ENCODE data around the gene KRT77. TPM values are rescaled to one million over a fixed set of nuclear protein-coding genes. Genes with fewer than 3 reads are reported as not detected.

The KRT77 gene
- total RNA-seq, 2 donors from 2014 or later, result not detected

Other genes with a start within 250 kb of the KRT77 start
- gene KRT6C, start 229.7 kb downstream of the KRT77 start, total RNA-seq, result not detected
- not detected for gene KRT6A, start 210.3 kb downstream of the KRT77 start, total RNA-seq
- gene KRT5, start 183.1 kb downstream of the KRT77 start, total RNA-seq, result not detected
- gene KRT71, start 150.4 kb downstream of the KRT77 start, total RNA-seq, result not detected
- not detected for gene KRT74, start 129.7 kb downstream of the KRT77 start, total RNA-seq
- not detected for gene KRT72, start 102.1 kb downstream of the KRT77 start, total RNA-seq
- not detected for gene KRT73, start 85.0 kb downstream of the KRT77 start, total RNA-seq
- not detected for gene KRT2, start 51.3 kb downstream of the KRT77 start, total RNA-seq
- gene KRT1, start 23.1 kb downstream of the KRT77 start, total RNA-seq, result not detected
- gene KRT76, start 73.8 kb upstream of the KRT77 start, total RNA-seq, result not detected
- not detected for gene KRT3, start 92.6 kb upstream of the KRT77 start, total RNA-seq
- not detected for gene KRT4, start 110.6 kb upstream of the KRT77 start, total RNA-seq
- gene KRT79, start 130.8 kb upstream of the KRT77 start, total RNA-seq, result under 1 TPM in 1 of 2 donors, not detected in 1; 0.82 TPM
- gene KRT78, start 145.5 kb upstream of the KRT77 start, total RNA-seq, result not detected
- gene KRT8, start 201.6 kb upstream of the KRT77 start, total RNA-seq, result 1 to 10 TPM in 1 of 2 donors, under 1 TPM in 1; 0.22 to 1.2 TPM
- 1 to 10 TPM; 3.4 to 4.8 TPM for gene KRT18, start 245.6 kb upstream of the KRT77 start, total RNA-seq